Skeletal muscle cell (primary cell): ENCODE data around the gene FBN1.
A peak's percentile ranks its signal among the peaks of the same experiment; 100 is the strongest.

ENCODE experiments used
- DNase-seq: peaks from one replicate; pipeline ENCODE4 v3.0.0-alpha.2; 2010; ENCODE audit warnings: low read depth
- H3K4me3 ChIP-seq: 2 replicates; pipeline ENCODE4 v1.5.1; 2011; ENCODE audit warnings: low read depth, mild to moderate bottlenecking, control low read depth, low read length, moderate library complexity

The FBN1 gene

DNA sequence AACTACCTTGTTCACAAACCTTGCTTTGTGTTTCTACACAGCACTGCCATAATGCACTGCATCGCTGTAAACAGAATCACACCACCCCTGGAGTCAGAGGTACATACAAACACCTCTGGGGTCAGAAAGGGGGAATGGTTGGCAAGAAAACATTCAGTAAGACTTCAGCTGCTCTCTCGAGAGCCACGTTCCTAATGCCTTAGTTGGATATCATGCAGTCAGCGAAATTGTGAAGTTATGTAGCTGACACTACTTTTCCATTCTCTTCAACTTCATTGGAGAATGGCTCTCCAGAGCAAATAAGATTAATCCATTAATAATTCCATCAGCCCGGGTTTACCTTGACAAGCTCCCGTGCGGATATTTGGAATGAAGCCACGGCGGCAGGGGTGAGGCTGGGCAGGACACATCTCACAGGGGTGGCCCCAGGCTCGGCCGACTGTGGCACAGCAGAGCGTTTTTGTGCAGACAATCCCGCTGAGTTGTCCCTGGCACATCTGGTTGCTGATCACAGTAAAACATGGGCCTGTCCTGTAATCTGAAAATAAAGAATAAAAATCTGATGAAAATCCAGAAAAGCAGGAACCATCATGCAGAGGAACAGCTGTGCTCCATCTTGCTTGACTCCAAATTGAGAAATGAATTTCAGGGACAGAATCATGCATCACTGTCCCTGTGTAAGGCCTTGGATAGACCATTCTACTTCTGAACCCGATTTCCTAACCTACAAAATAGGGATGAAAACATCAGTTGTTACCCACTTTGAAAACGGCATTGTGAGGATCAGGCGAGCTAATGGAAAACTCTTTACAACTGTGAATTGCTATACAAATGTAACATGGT lies 108.0 kb downstream of the FBN1 start:
- no peak for DNase-seq
- no peak overlapping the region for H3K4me3 ChIP-seq

DNA sequence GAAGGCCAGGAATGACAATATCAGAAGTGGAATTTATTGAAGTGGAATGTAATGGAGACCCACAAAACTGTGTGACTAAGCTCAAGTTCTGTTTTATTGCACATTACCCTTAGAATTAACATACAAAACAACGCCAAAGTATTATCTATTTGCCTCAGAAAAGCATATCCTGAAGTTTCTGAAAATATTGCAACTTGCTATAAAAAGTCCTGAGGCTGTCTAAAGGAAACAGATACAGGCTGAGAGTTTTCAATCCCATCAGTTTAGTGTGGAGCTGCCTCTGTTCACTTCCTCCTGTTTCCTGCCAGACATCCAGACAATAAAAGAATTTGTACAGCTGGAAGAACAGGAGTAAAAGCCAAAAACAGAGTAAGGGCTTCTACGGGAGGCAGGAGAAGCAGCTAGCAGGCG lies 108.8 kb downstream of the FBN1 start:
- H3K4me3 ChIP-seq, result no peak overlapping the region
- DNase-seq, result no peak

DNA sequence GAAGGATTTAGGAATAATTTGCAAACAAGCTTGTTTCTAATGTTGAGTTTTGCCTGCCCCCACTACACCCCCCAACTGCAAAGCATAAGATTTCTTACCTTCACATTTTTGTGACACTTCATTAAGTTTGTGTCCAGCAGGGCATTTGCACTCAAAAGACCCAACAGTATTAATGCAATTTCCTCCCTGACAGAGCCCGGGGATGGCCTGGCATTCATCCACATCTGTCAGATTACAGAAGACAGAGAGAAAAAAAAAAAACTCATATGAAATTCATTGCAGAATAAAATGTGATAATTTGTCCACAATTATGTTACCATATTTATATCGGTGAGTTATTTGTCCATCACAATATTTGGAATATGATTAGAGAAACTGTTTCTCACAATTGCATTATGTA lies 111.5 kb downstream of the FBN1 start:
- DNase-seq, result no peak
- no peak overlapping the region for H3K4me3 ChIP-seq

- H3K4me3 ChIP-seq, result no peak overlapping the region
- DNase-seq, result no peak
Observed at GRCh38 chr15:48532946-48533345, 112.6 kb downstream of the FBN1 start.

DNA sequence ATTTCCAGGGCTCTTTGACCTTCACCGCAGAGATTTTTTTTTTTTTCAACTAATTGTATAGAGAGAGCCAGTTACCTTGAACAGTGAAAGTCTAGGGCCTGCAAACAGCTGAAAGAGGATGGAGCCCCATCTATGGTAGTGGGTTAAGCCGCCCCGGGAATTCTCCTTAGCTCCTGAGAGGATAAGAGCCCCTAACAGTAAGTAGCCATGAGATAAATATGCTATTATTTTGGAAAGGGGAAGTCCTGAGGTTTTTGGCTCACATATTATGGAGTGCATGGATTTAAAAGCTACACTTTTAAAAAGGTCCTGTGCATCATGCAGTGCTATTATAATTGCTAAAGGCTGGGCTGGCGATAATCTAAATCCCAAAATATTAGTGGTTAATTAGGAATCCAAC lies 115.0 kb downstream of the FBN1 start:
- no peak for DNase-seq
- no peak overlapping the region for H3K4me3 ChIP-seq

DNA sequence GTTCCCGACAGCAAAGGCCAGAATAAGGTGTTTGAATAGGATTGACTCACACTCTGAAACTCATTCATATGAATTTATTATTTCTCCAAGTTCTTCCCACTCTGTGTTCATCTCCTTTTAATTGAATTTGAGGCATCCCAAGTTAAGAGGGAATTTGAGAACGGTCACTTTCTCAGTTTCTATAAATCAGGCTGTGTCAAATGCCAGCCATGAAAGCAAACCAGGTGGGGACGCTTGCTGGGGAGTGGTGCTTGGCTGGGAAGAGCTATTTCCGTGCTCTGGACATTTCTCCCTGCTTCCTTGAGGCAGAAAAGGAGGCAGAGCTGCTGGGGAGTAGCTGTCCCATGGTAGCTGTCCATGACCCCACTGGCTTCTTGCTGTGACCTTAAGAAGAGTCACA lies 116.6 kb downstream of the FBN1 start:
- no peak overlapping the region for H3K4me3 ChIP-seq
- no peak for DNase-seq

GRCh38 chr15:48527517-48527916 lies 118.0 kb downstream of the FBN1 start:
- no peak for DNase-seq
- H3K4me3 ChIP-seq, result no peak overlapping the region

- no peak for DNase-seq
- no peak overlapping the region for H3K4me3 ChIP-seq
Observed at GRCh38 chr15:48522911-48523310, 122.6 kb downstream of the FBN1 start.

DNA sequence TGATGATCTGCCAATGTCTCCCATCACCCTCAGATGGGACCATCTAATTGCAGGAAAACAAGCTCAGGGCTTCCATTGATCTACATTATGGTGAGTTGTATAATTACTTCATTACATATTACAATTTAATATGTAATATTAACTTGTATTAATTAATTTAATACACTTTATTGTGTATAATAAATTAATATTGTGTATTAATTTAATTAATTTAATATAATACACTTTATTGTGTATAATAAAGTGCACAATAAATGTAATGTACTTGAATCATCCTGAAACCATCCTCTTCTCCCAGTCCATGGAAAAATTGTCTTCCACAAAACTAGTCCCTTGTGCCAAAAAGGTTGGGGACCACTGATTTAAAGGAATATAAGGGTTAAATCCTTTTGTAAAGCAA lies 123.4 kb downstream of the FBN1 start:
- DNase-seq, result no peak
- H3K4me3 ChIP-seq, result no peak overlapping the region

- DNase-seq, result no peak
Observed at GRCh38 chr15:48520376-48521155, 124.9 kb downstream of the FBN1 start.

DNA sequence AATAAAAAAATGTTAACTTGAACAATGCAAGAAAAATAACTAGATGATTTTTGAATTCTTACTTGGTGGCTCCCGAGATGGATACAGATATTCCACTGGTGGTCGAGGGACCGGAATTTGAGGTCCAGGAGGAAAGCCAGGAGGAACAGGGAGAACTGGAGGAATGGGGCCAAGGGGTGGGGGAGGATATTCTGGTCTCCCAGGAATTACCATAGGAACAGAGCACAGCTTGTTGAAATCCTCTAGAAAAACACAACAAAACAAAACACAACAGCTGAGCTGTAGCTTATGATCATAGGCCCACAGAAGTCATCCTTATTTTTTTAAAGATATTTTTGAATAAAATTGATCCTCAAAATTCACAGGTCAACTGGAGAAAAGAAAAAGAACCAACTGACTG lies 129.4 kb downstream of the FBN1 start:
- no peak for DNase-seq
- no peak overlapping the region for H3K4me3 ChIP-seq

More at GRCh38 chr15:48520376-48521155, 124.9 kb downstream of the FBN1 start:
- no peak overlapping the region for H3K4me3 ChIP-seq

DNA sequence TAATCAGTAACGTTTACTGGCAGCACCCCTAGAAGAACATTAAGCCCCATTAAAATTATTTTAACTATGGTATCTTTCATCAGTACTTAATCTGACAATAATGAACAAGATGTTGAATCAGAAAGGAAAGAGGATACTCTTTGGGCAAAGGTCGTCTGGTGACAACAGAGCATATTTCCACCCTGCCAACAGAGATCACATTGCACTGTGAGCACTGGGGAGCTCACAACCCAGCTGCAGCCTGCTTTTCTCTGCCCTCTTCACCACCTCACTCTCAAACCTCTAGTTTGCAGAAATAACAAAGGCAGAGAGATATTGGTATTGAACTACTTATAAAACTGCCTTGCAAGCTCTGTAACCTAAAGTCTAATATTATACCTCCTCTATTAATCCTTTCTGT lies 130.0 kb downstream of the FBN1 start:
- H3K4me3 ChIP-seq, result no peak overlapping the region
- no peak for DNase-seq

GRCh38 chr15:48514103-48514816 lies 131.2 kb downstream of the FBN1 start:
- H3K4me3 ChIP-seq, result no peak overlapping the region

DNA sequence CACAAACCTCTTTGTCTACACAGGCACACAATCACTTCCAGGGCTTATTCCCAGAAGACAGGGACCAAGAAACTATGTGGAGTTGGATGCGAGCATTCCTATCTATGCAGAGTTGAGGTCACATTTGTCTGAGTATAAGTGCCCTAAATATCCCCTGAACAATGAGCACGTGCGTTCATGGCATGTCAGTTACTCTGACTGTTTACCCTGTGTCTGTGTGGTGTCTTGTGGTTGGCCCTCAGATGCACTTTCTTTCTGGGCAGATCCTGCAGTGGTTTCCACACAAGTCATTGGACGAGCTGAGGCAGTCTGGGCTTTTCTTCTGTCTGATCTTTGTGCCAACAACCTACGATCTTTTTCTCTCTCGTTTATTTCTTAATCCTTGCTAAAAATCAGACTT lies 134.5 kb downstream of the FBN1 start:
- H3K4me3 ChIP-seq, result no peak overlapping the region
- DNase-seq, result no peak

More at GRCh38 chr15:48514103-48514816, 131.2 kb downstream of the FBN1 start:
- DNase-seq, result no peak

DNA sequence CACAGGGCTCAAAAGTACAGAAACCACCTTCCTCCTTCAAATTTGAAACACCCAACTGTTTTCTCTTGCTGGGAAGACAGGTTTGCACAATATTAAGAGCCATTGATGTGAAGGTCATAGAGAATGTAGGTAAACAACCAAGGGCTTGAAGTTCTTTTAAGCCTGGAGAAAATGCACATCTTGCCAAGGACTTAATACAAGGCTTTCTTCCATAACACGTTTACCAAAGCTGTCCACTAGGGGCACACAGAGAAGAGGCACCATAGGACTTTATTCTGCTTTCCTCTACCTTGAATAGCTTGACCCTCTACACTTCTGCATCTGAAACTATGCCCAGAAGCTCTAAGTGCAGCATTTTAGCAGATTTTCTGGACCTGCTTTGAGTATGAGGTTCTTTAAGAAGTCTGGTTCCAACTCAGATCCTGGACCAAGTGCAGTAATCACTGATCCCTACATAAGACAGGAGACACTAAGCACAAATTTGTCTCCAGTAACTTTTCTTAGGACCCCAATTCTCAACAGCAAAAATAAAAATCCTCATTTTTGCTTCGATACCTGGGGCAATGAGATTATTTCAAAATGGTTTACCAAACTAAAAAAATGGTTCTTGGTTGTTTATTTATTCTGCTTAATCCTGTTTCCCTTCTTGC lies 138.0 kb downstream of the FBN1 start:
- no peak overlapping the region for H3K4me3 ChIP-seq
- DNase-seq, result peak; percentile 20

GRCh38 chr15:48505067-48505466 lies 140.4 kb downstream of the FBN1 start:
- H3K4me3 ChIP-seq, result no peak overlapping the region
- no peak for DNase-seq

DNA sequence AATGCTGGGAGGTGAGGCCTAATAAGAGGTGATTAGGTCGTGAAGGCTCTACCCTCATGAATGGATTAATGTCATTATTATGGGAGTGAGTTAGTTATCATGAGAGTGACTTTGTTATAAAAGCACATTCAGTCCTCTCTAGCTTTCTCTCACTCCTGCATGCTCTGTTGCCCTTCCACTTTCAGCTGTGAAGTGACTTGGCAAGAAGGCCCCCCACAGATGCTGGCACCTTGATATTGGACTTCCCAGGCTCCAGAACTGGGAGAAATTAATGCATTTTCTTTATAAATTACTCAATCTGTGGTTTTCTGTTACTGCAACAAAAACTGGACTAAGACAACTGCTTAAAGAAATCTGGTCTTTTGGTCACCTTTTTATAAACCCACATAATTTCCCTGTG lies 144.3 kb downstream of the FBN1 start:
- H3K4me3 ChIP-seq, result no peak overlapping the region
- DNase-seq, result no peak

- no peak for DNase-seq
- no peak overlapping the region for H3K4me3 ChIP-seq
Observed at GRCh38 chr15:48500595-48500994, 144.9 kb downstream of the FBN1 start.

- no peak for DNase-seq
- H3K4me3 ChIP-seq, result no peak overlapping the region
Observed at GRCh38 chr15:48499978-48500377, 145.5 kb downstream of the FBN1 start.

- no peak overlapping the region for H3K4me3 ChIP-seq
- DNase-seq, result no peak
Observed at GRCh38 chr15:48498828-48499227, 146.7 kb downstream of the FBN1 start.
